ENCODE results near the gene TSPAN17.

GRCh38 chr5:176625966-176626875 is 21.1 kb upstream of the TSPAN17 start:
- TF ChIP-seq CTCF (IDR thresholded peaks at IDR 0.05), result no peak
- no peak for TF ChIP-seq POLR2A (IDR thresholded peaks at IDR 0.05)
- TF ChIP-seq EP300 (IDR thresholded peaks at IDR 0.05), result no peak
